Epithelial cell of prostate (primary cell): ENCODE results near the gene SH3RF3.
A peak's percentile ranks its signal among the peaks of the same experiment; 100 is the strongest.

Experiments used
- DNase-seq: peaks from one replicate; pipeline ENCODE4 v3.0.0-alpha.2; 2011; ENCODE audit warnings: low read depth, low spot score
- H3K27ac ChIP-seq: fragments of 450-650 bp; 2 replicates; pipeline ENCODE4 v1.5.1; 2017; ENCODE audit warnings: mild to moderate bottlenecking

The SH3RF3 gene

DNA sequence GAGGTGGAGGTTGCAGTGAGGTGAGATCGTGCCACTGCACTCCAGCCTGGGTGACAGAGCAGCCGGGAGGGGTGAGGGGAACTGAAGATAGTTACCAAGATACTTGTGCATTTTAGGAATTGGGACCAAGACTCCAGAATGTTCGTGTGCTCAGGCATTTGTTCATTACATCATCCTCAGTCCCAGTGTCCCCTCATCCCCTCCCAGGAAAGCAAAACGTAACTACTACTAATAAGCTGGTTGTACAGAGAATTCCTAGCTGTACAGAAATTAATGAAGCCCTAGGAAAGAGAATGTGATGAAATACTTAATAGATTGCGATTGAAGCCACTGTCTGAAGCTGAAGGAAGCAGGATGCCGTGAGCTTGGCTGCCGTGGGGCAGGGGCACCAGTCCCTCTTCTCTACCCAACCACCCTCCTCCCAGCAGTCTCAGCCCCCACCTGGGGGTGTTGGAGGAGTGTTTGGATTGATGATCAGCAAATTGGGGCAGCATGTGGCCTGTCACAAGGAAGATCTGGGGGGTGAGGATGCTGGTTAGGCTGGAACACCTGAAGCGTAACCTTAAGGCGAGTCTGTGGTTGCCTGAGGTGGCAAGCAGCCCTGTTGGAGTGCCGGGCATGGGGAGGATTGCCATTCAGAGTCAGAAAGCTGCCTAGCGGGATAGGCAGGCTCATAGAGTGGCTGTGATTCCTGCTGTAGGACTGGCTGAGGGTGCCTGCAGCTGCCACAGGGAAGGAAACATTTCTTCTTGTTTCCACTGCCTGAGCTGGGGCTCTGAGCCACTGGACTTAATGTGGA lies 140.9 kb downstream of the SH3RF3 start:
- DNase-seq = peak; percentile 16
- no peak overlapping the region for H3K27ac ChIP-seq

- H3K27ac ChIP-seq = no peak overlapping the region
- DNase-seq = no peak
Observed at GRCh38 chr2:109270505-109271312, 141.7 kb downstream of the SH3RF3 start.

- DNase-seq = no peak
- H3K27ac ChIP-seq = no peak overlapping the region
Observed at GRCh38 chr2:109271920-109272319, 142.9 kb downstream of the SH3RF3 start.

- DNase-seq = no peak
- no peak overlapping the region for H3K27ac ChIP-seq
Observed at GRCh38 chr2:109272461-109272860, 143.5 kb downstream of the SH3RF3 start.

- no peak for DNase-seq
- H3K27ac ChIP-seq = no peak overlapping the region
Observed at GRCh38 chr2:109275120-109276012, 146.4 kb downstream of the SH3RF3 start.

GRCh38 chr2:109277406-109277805 lies 148.4 kb downstream of the SH3RF3 start:
- no peak for DNase-seq
- H3K27ac ChIP-seq = no peak overlapping the region

- no peak overlapping the region for H3K27ac ChIP-seq
- no peak for DNase-seq
Observed at GRCh38 chr2:109279243-109279860, 150.3 kb downstream of the SH3RF3 start.

- DNase-seq = no peak
Observed at GRCh38 chr2:109280804-109281203, 151.8 kb downstream of the SH3RF3 start.

DNA sequence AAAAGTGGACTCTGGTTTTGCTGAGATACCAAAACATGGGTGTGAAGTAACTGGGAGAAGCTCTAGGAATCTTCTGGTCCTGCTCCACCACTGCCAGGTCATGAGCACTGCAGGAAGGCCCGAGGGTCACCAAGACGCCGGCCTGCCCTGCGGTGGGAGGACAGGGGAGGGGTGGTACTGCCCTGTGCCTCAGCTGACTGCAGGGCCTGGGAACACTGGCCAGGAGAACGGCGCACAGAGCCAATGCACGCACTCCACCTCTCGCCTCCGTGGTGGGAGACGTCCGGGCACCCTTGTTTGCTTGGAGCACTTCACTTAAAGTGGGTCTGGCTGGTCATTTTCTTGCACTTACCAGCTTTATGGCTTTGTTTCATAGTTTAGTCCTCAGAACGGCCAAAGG lies 153.4 kb downstream of the SH3RF3 start:
- no peak for DNase-seq
- no peak overlapping the region for H3K27ac ChIP-seq

More at GRCh38 chr2:109280804-109281203, 151.8 kb downstream of the SH3RF3 start:
- H3K27ac ChIP-seq = no peak overlapping the region

- DNase-seq = no peak
- no peak overlapping the region for H3K27ac ChIP-seq
Observed at GRCh38 chr2:109282865-109283264, 153.9 kb downstream of the SH3RF3 start.

GRCh38 chr2:109284826-109285225 lies 155.8 kb downstream of the SH3RF3 start:
- H3K27ac ChIP-seq = no peak overlapping the region
- DNase-seq = no peak

DNA sequence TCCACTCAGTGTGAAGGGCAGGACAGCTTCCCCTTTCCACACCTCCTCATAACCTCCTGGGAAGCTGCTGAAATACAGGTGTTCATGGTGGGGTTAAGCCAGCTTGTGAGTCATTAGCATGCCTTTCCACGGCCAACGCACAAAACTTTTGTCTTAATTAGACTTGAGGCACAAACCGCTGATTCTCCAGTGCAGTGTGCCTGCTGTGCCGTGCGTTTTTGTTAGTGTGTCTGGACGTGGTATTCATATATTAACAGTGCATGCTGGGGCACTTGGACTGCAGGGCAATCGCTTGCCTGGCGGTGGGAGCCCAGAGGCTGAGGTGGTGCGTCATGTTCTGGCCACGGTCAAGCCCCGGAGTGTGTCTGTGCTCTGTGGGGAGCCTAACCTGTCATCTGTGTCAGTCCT lies 156.2 kb downstream of the SH3RF3 start:
- no peak overlapping the region for H3K27ac ChIP-seq

DNA sequence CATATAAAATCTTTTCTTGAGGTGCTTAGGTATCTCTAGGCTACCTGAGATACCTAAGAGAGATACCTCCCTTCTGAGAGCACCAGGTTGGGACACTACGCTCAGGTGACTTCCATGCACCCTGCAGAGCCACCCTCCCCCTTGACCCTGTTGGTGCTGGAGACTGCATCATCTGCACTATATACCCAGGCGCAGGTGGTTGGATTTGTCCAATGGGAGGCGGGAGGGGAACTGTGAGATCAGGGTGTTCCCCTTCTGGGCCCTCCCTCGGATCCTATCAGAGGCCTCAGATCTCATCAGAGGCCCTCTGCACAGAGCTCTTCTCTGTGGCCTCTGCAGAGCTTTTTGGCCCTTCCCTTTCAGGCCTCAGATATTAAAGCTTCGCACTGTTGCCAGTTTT lies 158.4 kb downstream of the SH3RF3 start:
- H3K27ac ChIP-seq = no peak overlapping the region
- DNase-seq = no peak

More for the DNA sequence above, 156.2 kb downstream of the SH3RF3 start:
- no peak for DNase-seq

- DNase-seq = no peak
- no peak overlapping the region for H3K27ac ChIP-seq
Observed at GRCh38 chr2:109287838-109288237, 158.8 kb downstream of the SH3RF3 start.

- no peak for DNase-seq
- no peak overlapping the region for H3K27ac ChIP-seq
Observed at GRCh38 chr2:109288544-109289368, 159.8 kb downstream of the SH3RF3 start.

GRCh38 chr2:109289504-109290222 lies 160.7 kb downstream of the SH3RF3 start:
- DNase-seq = no peak
- no peak overlapping the region for H3K27ac ChIP-seq

- no peak overlapping the region for H3K27ac ChIP-seq
Observed at GRCh38 chr2:109290887-109291643, 162.1 kb downstream of the SH3RF3 start.

GRCh38 chr2:109292386-109292785 lies 163.4 kb downstream of the SH3RF3 start:
- DNase-seq = no peak

More at GRCh38 chr2:109290887-109291643, 162.1 kb downstream of the SH3RF3 start:
- DNase-seq = no peak

More at GRCh38 chr2:109292386-109292785, 163.4 kb downstream of the SH3RF3 start:
- H3K27ac ChIP-seq = no peak overlapping the region
